ENCODE data around the gene RNF126. TPM values are rescaled to one million over a fixed set of nuclear protein-coding genes. Genes with fewer than 3 reads are reported as not detected.

Gene RNF126
- total and polyA plus RNA-seq, 2 of the 4 experiments (the other 2 are of a cell fraction) = 7.0 to 27.4 TPM

- dilution Hi-C loops (cut with HindIII; ENCODE audit: low sequenced_read_pairs, unreplicated experiment) = no loop called here
- TF ChIP-seq ELK1 (IDR thresholded peaks at IDR 0.05; ENCODE audit: borderline replicate concordance, low read depth, low read length) (no peak), MAZ (IDR thresholded peaks at IDR 0.05; ENCODE audit: borderline replicate concordance, low read depth, low read length) (peak; percentile 72; the same call in 1 of the 2 replicates), RCOR1 (IDR thresholded peaks at IDR 0.05; ENCODE audit: insufficient replicate concordance, low read length) (no peak), CHD1 (IDR thresholded peaks at IDR 0.05; ENCODE audit: low read depth, low read length) (no peak), FOS (IDR thresholded peaks at IDR 0.05; ENCODE audit: low read depth, low read length) (no peak), MXI1 (IDR thresholded peaks at IDR 0.05; ENCODE audit: borderline replicate concordance, low read depth, low read length) (no peak), CTCF (conservative IDR thresholded peaks at IDR 0.05; ENCODE audit: low read depth, low read length) (peak; percentile 94), USF2 (IDR thresholded peaks at IDR 0.05; ENCODE audit: low read depth, low read length) (no peak), POLR2A (IDR thresholded peaks at IDR 0.05; ENCODE audit: low read depth, low read length) (no peak), SMC3 (IDR thresholded peaks at IDR 0.05; ENCODE audit: low read depth, low read length) (peak; percentile 97), RAD21 (IDR thresholded peaks at IDR 0.05; ENCODE audit: low read length) (peak; percentile 93), MAFK (IDR thresholded peaks at IDR 0.05; ENCODE audit: low read depth, low read length) (no peak), CEBPB (IDR thresholded peaks at IDR 0.05; ENCODE audit: low read depth, low read length) (no peak), NFE2L2 (IDR thresholded peaks at IDR 0.05; ENCODE audit: low read depth, low read length) (no peak), BHLHE40 (IDR thresholded peaks at IDR 0.05; ENCODE audit: low read depth, low read length) (no peak)
Measured at GRCh38 chr19:664913-665443, 2.0 kb upstream of the RNF126 start.

More at GRCh38 chr19:664913-665443, 2.0 kb upstream of the RNF126 start:
- Histone ChIP-seq H3K79me1 (ENCODE audit: low read depth in 1 of 2, low read length in 2 of 2) (peaks cover 0 to 28% of the 10 kb centered on the region in 2 experiments; a peak in 2 of 4 replicates), H2BK5ac (ENCODE audit: low read depth, low read length, poor library complexity, severe bottlenecking) (no peak overlapping the region), H3K56ac (ENCODE audit: extremely low read depth, insufficient read depth, low read length) (no peak overlapping the region), H3K4me1 (ENCODE audit: control insufficient read depth, insufficient read depth, low read length) (peaks cover 14% of the 10 kb centered on the region), H3K18ac (ENCODE audit: low read depth, low read length) (no peak overlapping the region), H3K14ac (replicated peaks; ENCODE audit: low read depth, low read length) (peak overlapping the region; percentile 34; the same call in 1 of the 2 replicates), H3K4me3 (ENCODE audit: insufficient read depth, low read depth, low read length) (no peak overlapping the region), H2AK5ac (ENCODE audit: low read depth, low read length) (peak overlapping the region; percentile 41; the same call in 1 of the 2 replicates), H3K23ac (ENCODE audit: low read depth, low read length) (no peak overlapping the region), H3K27ac (ENCODE audit: insufficient read depth, low read length) (no peak overlapping the region), H2BK20ac (ENCODE audit: low read depth, low read length) (no peak overlapping the region), H4K8ac (ENCODE audit: low read depth in 2 of 2, low read length in 2 of 2) (peak overlapping the region in 1 of 2 experiments; percentile 91; a peak in 2 of 4 replicates), H3K9me3 (ENCODE audit: control insufficient read depth, insufficient read depth, low read length) (0 out of 2 replicates have a peak, but pooled peaks cover 2% of the 10 kb centered on the region), H4K20me1 (ENCODE audit: insufficient read depth, low read length) (peaks cover 23% of the 10 kb centered on the region), H2BK15ac (ENCODE audit: low read depth, low read length) (no peak overlapping the region), H4K91ac (ENCODE audit: insufficient read depth, low read depth, low read length) (peak overlapping the region; percentile 26; the same call in 1 of the 2 replicates), H2BK120ac (ENCODE audit: low read depth, low read length) (peak overlapping the region; percentile 54), H3K9ac (ENCODE audit: low read depth, low read length) (no peak overlapping the region), H2AK9ac (replicated peaks; ENCODE audit: low read depth, low read length, poor library complexity) (peak overlapping the region; percentile 60), H3K9me1 (ENCODE audit: insufficient read depth, low read length) (no peaks in the 10 kb centered on the region), H3K4ac (ENCODE audit: low read depth, low read length) (peak overlapping the region; percentile 38), H3K27me3 (ENCODE audit: control insufficient read depth, insufficient read depth, low read length) (no peaks in the 10 kb centered on the region), H2AFZ (replicated peaks; ENCODE audit: low read length, poor library complexity) (peak overlapping the region; percentile 93), H3K36me3 (ENCODE audit: control insufficient read depth, insufficient read depth, low read length) (no peaks in the 10 kb centered on the region), H4K5ac (ENCODE audit: low read depth, low read length) (peak overlapping the region; percentile 68; the same call in 1 of the 2 replicates), H3K4me2 (ENCODE audit: low read depth, low read length) (peak overlapping the region; percentile 77)
- CTCF ChIA-PET = no interaction called here
- 3% methylated on average over 9 of the region's 24 CpGs; no CpG with 5 or more reads in 1 of the 2 experiments for WGBS, 2 experiments (ENCODE audit: extremely low coverage in 2 of 2, insufficient read length in 1 of 2)
- in situ Hi-C loops (cut with MboI; ENCODE audit: low sequenced_read_pairs) = loop anchor here (5.0 kb wide), 1 partner anchor 67 kb away; no protein-coding TSS in a partner anchor
- ATAC-seq (ENCODE audit: low read depth) (peak; percentile 47), DNase-seq (peak; percentile 70)
- intact Hi-C loops (cut with micrococcal nuclease) = loop anchor here (1.0 to 10.0 kb wide), 4 partner anchors 69 to 256 kb away; partner anchors contain the start of gene R3HDM4
- no TSS peak for BruUV-seq (replicated peaks)
- POLR2A ChIA-PET (ENCODE audit: unreplicated experiment) = no interaction called here
